ENCODE data around the gene PIGU.

Gene PIGU

GRCh38 chr20:34578521-34578920 lies 98.4 kb downstream of the PIGU start:
- DNase-seq (ENCODE audit: low read depth), result no peak

- no peak for DNase-seq (ENCODE audit: low read depth)
These were observed 98.9 kb downstream of the PIGU start for GRCh38 chr20:34578025-34578424.

- no peak for DNase-seq (ENCODE audit: low read depth)
These were observed 99.8 kb downstream of the PIGU start for GRCh38 chr20:34577061-34577460.

GRCh38 chr20:34575756-34576155 lies 101.1 kb downstream of the PIGU start:
- no peak for DNase-seq (ENCODE audit: low read depth)

- DNase-seq (ENCODE audit: low read depth), result no peak
These were observed 101.6 kb downstream of the PIGU start for GRCh38 chr20:34575271-34575670.

GRCh38 chr20:34574861-34575260 lies 102.0 kb downstream of the PIGU start:
- DNase-seq (ENCODE audit: low read depth), result no peak

- DNase-seq (ENCODE audit: low read depth), result no peak
These were observed 102.5 kb downstream of the PIGU start for GRCh38 chr20:34574426-34574825.

- no peak for DNase-seq (ENCODE audit: low read depth)
These were observed 103.2 kb downstream of the PIGU start for GRCh38 chr20:34573541-34574300.

- DNase-seq (ENCODE audit: low read depth), result no peak
These were observed 105.1 kb downstream of the PIGU start for GRCh38 chr20:34571753-34572152.

GRCh38 chr20:34570859-34571306 lies 106.0 kb downstream of the PIGU start:
- DNase-seq (ENCODE audit: low read depth), result no peak

GRCh38 chr20:34569598-34569997 lies 107.3 kb downstream of the PIGU start:
- no peak for DNase-seq (ENCODE audit: low read depth)

- no peak for DNase-seq (ENCODE audit: low read depth)
These were observed 108.7 kb downstream of the PIGU start for GRCh38 chr20:34567892-34568865.

- DNase-seq (ENCODE audit: low read depth), result no peak
These were observed 109.7 kb downstream of the PIGU start for GRCh38 chr20:34566978-34567891.

GRCh38 chr20:34564833-34565232 lies 112.1 kb downstream of the PIGU start:
- no peak for DNase-seq (ENCODE audit: low read depth)

- DNase-seq (ENCODE audit: low read depth), result no peak
These were observed 114.3 kb downstream of the PIGU start for GRCh38 chr20:34562641-34563040.

- no peak for DNase-seq (ENCODE audit: low read depth)
These were observed 115.2 kb downstream of the PIGU start for GRCh38 chr20:34561661-34562060.

GRCh38 chr20:34560614-34561013 lies 116.3 kb downstream of the PIGU start:
- no peak for DNase-seq (ENCODE audit: low read depth)

GRCh38 chr20:34560141-34560523 lies 116.8 kb downstream of the PIGU start:
- no peak for DNase-seq (ENCODE audit: low read depth)

- no peak for DNase-seq (ENCODE audit: low read depth)
These were observed 117.4 kb downstream of the PIGU start for GRCh38 chr20:34559311-34560140.

GRCh38 chr20:34558320-34559218 lies 118.3 kb downstream of the PIGU start, which contains the start of gene MAP1LC3A:
TSS of gene MAP1LC3A (plus strand) at chr20:34558718. CDS start at chr20:34558869, 151 bp downstream.
- peak; percentile 65 for DNase-seq (ENCODE audit: low read depth)

Data from HS-5 (cell line).